HepG2 (cell line): ENCODE data around the gene BAZ1B. TPM values are rescaled to one million over a fixed set of nuclear protein-coding genes. Genes with fewer than 3 reads are reported as not detected.

Experiments
- AKNA ChIP-seq: sonication (generic); formaldehyde crosslinking; IDR thresholded peaks from 2 replicates; pipeline ENCODE4 v1.4.0; 2020; ENCODE audit warnings: missing genetic modification reagents, borderline replicate concordance
- CEBPB ChIP-seq: IDR thresholded peaks from 2 replicates; pipeline ENCODE4 v1.6.1; 2011; ENCODE audit warnings: low read depth, low read length, improper control_type of control experiment, borderline replicate concordance
- FOXP1 ChIP-seq, 2 experiments: fragments of 450-650 bp in 1 of 2; IDR thresholded peaks; 2 replicates each; pipeline ENCODE4 v1.6.1; 2017 to 2018; ENCODE audit warnings: antibody characterized with exemption in 1 of 2
- HOXA5 ChIP-seq: sonication (generic); formaldehyde crosslinking; IDR thresholded peaks from 2 replicates; pipeline ENCODE4 v1.4.0; 2020; ENCODE audit warnings: missing genetic modification reagents
- MAX ChIP-seq: IDR thresholded peaks from 2 replicates; pipeline ENCODE4 v1.6.1; 2012; ENCODE audit warnings: inconsistent platforms
- PRPF4 ChIP-seq: fragments of 200-400 bp; formaldehyde crosslinking; IDR thresholded peaks from 2 replicates; pipeline ENCODE4 v1.6.1; 2016; ENCODE audit warnings: low read length, low read depth; ENCODE audit not compliant: poor library complexity, severe bottlenecking
- TEAD2 ChIP-seq: sonication (generic); formaldehyde crosslinking; IDR thresholded peaks from 2 replicates; pipeline ENCODE4 v1.9.0; 2021; ENCODE audit warnings: missing genetic modification reagents
- UBTF ChIP-seq: sonication (generic); formaldehyde crosslinking; IDR thresholded peaks from 2 replicates; pipeline ENCODE4 v1.4.0; 2020; ENCODE audit warnings: mild to moderate bottlenecking, missing genetic modification reagents
- YEATS2 ChIP-seq: sonication (generic); formaldehyde crosslinking; IDR thresholded peaks from 2 replicates; pipeline ENCODE4 v1.4.0; 2020; ENCODE audit warnings: missing genetic modification reagents, borderline replicate concordance
- ZNF251 ChIP-seq: sonication (generic); formaldehyde crosslinking; IDR thresholded peaks from 2 replicates; pipeline ENCODE4 v1.9.0; 2021; ENCODE audit warnings: mild to moderate bottlenecking, missing genetic modification reagents
- ZNF30 ChIP-seq: sonication (generic); formaldehyde crosslinking; IDR thresholded peaks from 2 replicates; pipeline ENCODE4 v1.5.0; 2020; ENCODE audit warnings: mild to moderate bottlenecking, missing genetic modification reagents
- ZNF331 ChIP-seq: sonication (generic); formaldehyde crosslinking; IDR thresholded peaks from 2 replicates; pipeline ENCODE4 v1.4.0; 2020; ENCODE audit warnings: missing genetic modification reagents
- ZNF562 ChIP-seq: sonication (generic); formaldehyde crosslinking; IDR thresholded peaks from 2 replicates; pipeline ENCODE4 v1.8.0; 2022; ENCODE audit warnings: missing genetic modification reagents, borderline replicate concordance
- ZNF660 ChIP-seq: sonication (generic); formaldehyde crosslinking; IDR thresholded peaks from 2 replicates; pipeline ENCODE4 v1.5.1; 2020; ENCODE audit warnings: mild to moderate bottlenecking, low read depth, missing genetic modification reagents, borderline replicate concordance
- ZNF672 ChIP-seq: sonication (generic); formaldehyde crosslinking; IDR thresholded peaks from 2 replicates; pipeline ENCODE4 v1.8.1; 2022; ENCODE audit warnings: missing genetic modification reagents
- ZNF839 ChIP-seq: sonication (generic); formaldehyde crosslinking; IDR thresholded peaks from 2 replicates; pipeline ENCODE4 v1.4.0; 2020; ENCODE audit warnings: missing genetic modification reagents, mild to moderate bottlenecking, borderline replicate concordance
- polyA plus RNA-seq, 8 experiments: library from polyadenylated mRNA; depleted of rRNA in 3 of 8; stranded (reverse) in 7 of 8; unstranded in 1 of 8; fragments of >200 nt; fragmentation: Illumina TruSeq in 4 of 8; extraction: Trizol in 4 of 8; gene quantifications; 2 replicates each; pipeline versions ENCODE4 v1.2.1 to v1.2.3, GENCODE V29; 2011 to 2016; ENCODE audit warnings: low read depth in 4 of 8, missing spikeins in 1 of 8, mixed read lengths in 1 of 8; ENCODE audit not compliant: insufficient read depth in 1 of 8
- total RNA-seq, 5 experiments: library from RNA; depleted of rRNA; stranded (reverse); fragments of >200 nt; fragmentation: Illumina TruSeq; extraction: Trizol; gene quantifications; 2 replicates each; pipeline ENCODE4 v1.2.3, GENCODE V29; 2016; ENCODE audit warnings: low read depth in 1 of 5
- TF ChIP-seq, protein P1 (sequence below): sonication (generic); formaldehyde crosslinking; IDR thresholded peaks from 2 replicates; pipeline ENCODE4 v1.5.1; 2020; ENCODE audit warnings: mild to moderate bottlenecking, missing genetic modification reagents
- TF ChIP-seq, protein P2 (sequence below): sonication (generic); formaldehyde crosslinking; IDR thresholded peaks from 2 replicates; pipeline ENCODE4 v1.4.0; 2020; ENCODE audit warnings: missing genetic modification reagents

The BAZ1B gene
- total and polyA plus RNA-seq, 2 of the 13 experiments (the other 11 are each of a cell fraction or from before 2014, with no cell fraction given), result 18.6 to 69.4 TPM

DNA sequence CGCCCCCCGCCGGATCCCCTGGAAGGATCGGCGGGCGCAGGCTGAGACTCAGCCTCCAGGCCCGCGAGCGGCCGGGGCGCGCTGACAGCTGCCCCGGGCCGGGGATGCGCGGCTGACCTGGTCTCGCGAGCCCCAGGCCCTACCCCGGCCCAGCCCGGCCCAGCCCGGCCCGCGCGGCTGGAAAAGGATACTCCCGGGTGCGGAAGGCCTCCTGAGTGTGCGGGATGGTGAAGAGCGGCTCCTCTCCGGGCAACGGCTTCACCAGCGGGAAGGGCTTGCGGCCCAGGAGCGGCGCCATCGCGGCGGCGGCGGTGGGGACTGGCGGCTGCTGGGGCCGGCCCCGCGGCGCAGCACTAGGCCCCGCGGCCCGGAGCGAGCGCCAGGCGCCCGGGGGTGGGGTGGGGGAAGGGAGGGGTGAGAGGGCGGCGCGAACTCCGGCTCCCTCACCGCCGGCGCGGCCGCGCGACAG is 423 bp downstream of the BAZ1B start (continued):
- TF ChIP-seq, protein P1, sequence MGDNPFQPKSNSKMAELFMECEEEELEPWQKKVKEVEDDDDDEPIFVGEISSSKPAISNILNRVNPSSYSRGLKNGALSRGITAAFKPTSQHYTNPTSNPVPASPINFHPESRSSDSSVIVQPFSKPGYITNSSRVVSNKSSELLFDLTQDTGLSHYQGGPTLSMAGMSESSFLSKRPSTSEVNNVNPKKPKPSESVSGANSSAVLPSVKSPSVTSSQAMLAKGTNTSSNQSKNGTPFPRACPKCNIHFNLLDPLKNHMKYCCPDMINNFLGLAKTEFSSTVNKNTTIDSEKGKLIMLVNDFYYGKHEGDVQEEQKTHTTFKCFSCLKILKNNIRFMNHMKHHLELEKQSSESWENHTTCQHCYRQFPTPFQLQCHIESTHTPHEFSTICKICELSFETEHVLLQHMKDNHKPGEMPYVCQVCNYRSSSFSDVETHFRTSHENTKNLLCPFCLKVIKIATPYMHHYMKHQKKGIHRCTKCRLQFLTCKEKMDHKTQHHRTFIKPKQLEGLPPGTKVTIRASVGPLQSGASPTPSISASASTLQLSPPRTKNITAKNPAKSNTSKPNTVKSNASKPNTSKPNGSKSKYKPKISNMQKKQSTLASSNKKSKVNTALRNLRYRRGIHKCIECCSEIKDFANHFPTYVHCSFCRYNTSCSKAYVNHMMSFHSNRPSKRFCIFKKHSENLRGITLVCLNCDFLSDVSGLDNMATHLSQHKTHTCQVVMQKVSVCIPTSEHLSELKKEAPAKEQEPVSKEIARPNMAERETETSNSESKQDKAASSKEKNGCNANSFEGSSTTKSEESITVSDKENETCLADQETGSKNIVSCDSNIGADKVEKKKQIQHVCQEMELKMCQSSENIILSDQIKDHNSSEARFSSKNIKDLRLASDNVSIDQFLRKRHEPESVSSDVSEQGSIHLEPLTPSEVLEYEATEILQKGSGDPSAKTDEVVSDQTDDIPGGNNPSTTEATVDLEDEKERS (CRISPR knock-in tag), result no peak
- TF ChIP-seq ZNF839 (CRISPR knock-in tag) (no peak), TEAD2 (CRISPR knock-in tag) (no peak), ZNF660 (no peak), UBTF (CRISPR knock-in tag) (peak; percentile 80; the same call in 1 of the 2 replicates), ZNF331 (CRISPR knock-in tag) (no peak), ZNF251 (CRISPR knock-in tag) (no peak), ZNF672 (CRISPR knock-in tag) (no peak), PRPF4 (no peak), YEATS2 (no peak), ZNF562 (CRISPR knock-in tag) (no peak), MAX (no peak), ZNF30 (0 out of 2 replicates have a peak, but pooled peaks have one; percentile 55), AKNA (CRISPR knock-in tag) (no peak), CEBPB (no peak), FOXP1 (IDR thresholded peaks at IDR 0.05) (no peak), FOXP1 (CRISPR knock-in tag; IDR thresholded peaks at IDR 0.05) (no peak), HOXA5 (no peak)
- TF ChIP-seq, protein P2, sequence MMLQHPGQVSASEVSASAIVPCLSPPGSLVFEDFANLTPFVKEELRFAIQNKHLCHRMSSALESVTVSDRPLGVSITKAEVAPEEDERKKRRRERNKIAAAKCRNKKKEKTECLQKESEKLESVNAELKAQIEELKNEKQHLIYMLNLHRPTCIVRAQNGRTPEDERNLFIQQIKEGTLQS, result no peak
